ENCODE measurements around the gene TIFAB.

- TF ChIP-seq, protein P1, sequence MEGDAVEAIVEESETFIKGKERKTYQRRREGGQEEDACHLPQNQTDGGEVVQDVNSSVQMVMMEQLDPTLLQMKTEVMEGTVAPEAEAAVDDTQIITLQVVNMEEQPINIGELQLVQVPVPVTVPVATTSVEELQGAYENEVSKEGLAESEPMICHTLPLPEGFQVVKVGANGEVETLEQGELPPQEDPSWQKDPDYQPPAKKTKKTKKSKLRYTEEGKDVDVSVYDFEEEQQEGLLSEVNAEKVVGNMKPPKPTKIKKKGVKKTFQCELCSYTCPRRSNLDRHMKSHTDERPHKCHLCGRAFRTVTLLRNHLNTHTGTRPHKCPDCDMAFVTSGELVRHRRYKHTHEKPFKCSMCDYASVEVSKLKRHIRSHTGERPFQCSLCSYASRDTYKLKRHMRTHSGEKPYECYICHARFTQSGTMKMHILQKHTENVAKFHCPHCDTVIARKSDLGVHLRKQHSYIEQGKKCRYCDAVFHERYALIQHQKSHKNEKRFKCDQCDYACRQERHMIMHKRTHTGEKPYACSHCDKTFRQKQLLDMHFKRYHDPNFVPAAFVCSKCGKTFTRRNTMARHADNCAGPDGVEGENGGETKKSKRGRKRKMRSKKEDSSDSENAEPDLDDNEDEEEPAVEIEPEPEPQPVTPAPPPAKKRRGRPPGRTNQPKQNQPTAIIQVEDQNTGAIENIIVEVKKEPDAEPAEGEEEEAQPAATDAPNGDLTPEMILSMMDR (IDR thresholded peaks at IDR 0.05): no peak
- TF ChIP-seq SIN3A (IDR thresholded peaks at IDR 0.05; ENCODE audit: borderline replicate concordance, insufficient read depth, low read depth, low read length) (no peak), REST (IDR thresholded peaks at IDR 0.05; ENCODE audit: insufficient read depth in 1 of 2, low read depth in 2 of 2, low read length in 1 of 2) (no peak), POLR2AphosphoS5 (IDR thresholded peaks at IDR 0.05; ENCODE audit: low read depth, low read length) (no peak)
Measured at GRCh38 chr5:135476615-135477581, 24.7 kb upstream of the TIFAB start.
